ENCODE measurements around the gene NSD2.
A peak's percentile ranks its signal among the peaks of the same experiment; 100 is the strongest.
"Not testable (repeated sequence)": the region's sequence is repeated elsewhere in the genome, so short reads cannot be mapped to it uniquely, and the experiment has no call there.

The NSD2 gene

GRCh38 chr4:1842339-1842895, 28.8 kb upstream of the NSD2 start:
- no peak for DNase-seq (ENCODE audit: low read depth)

DNA sequence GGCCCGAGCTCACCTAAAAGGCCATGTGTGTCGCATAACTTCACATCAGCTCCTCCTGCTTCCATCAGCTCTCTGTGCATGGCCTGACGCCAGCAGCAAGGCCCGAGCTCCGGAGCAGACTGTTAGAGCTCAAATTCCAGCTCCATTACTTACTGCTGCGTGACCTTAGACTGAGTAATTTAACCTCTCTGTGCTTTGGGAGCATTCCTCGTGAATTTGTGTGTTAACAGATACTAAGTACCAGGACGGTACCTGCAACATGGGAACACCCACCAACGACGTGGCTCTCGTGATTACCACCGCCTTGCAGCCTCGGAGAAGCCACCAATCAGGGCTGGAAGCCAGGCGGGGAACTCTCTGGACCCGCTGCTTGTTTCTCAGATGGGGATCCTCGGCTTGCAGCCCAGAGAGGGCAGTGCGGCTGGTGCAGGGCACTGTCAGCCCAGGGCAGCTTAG, 28.2 kb upstream of the NSD2 start:
- DNase-seq (ENCODE audit: low read depth) = peak; percentile 51

- DNase-seq (ENCODE audit: low read depth) = peak; percentile 9
Measured at GRCh38 chr4:1843852-1844251, 27.3 kb upstream of the NSD2 start.

- DNase-seq (ENCODE audit: low read depth) = not testable (repeated sequence)
Measured at GRCh38 chr4:1844618-1845017, 26.6 kb upstream of the NSD2 start.

- DNase-seq (ENCODE audit: low read depth) = no peak
Measured at GRCh38 chr4:1846580-1846979, 24.6 kb upstream of the NSD2 start.

- DNase-seq (ENCODE audit: low read depth) = no peak
Measured at GRCh38 chr4:1850276-1850675, 20.9 kb upstream of the NSD2 start.

DNA sequence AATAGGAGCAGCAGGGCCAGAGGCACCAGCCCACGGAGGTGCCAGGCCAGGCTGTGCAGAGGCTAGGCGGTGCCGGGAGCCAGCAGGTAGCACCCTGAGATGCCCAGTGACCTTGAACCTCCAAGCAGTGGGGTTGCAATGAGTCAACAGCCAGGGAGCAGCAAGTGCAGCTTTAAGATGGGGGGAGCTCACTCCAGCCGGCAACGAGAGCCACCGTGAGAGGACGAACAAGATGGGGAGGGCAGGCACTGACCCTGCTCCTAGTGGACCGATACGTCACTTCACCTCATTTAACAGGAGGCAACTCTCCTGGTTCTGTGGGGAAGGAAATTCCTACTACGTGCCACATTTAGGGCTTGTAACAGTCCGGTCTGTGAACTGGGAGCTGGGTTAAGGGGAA, 20.0 kb upstream of the NSD2 start:
- DNase-seq (ENCODE audit: low read depth) = no peak

DNA sequence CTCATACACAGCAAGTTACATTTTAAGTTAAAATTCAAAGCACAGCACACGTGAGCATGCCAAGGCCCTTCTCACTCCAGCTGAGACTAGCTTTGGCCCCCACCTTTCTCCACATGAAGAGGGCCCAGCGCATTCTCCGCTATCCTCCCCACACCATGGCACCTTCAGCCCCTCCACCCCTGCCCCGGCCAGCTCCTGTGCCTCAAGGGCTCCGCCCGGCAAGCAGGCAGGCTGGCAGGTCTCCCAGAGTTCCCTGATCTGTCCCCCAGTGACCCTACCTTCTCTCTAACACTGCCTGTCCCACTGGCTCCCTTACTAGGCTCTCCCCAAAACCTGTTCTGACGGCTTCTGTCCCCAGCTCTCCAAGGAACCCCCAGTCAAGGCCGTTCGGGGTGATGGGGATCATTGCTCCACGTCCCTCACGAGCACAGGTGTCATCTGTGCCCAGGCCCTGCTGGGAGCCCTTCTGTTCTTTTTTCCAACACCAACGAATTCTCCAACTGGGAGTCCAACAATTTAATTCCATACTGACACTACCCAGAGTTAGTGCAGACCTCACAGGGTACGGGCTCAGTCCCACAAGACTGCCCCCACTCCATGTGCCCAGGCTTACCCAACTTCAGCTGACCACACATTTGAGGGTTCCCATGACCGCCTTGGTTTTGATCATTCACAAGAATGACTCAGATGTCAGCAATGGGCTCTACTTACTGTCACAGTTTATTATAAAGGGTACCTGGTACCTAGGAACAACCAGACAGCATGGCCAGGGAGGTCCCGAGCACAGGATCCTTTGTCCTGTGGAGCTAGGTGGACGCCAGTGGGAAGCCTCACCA, 19.4 kb upstream of the NSD2 start:
- DNase-seq (ENCODE audit: low read depth) = no peak

DNA sequence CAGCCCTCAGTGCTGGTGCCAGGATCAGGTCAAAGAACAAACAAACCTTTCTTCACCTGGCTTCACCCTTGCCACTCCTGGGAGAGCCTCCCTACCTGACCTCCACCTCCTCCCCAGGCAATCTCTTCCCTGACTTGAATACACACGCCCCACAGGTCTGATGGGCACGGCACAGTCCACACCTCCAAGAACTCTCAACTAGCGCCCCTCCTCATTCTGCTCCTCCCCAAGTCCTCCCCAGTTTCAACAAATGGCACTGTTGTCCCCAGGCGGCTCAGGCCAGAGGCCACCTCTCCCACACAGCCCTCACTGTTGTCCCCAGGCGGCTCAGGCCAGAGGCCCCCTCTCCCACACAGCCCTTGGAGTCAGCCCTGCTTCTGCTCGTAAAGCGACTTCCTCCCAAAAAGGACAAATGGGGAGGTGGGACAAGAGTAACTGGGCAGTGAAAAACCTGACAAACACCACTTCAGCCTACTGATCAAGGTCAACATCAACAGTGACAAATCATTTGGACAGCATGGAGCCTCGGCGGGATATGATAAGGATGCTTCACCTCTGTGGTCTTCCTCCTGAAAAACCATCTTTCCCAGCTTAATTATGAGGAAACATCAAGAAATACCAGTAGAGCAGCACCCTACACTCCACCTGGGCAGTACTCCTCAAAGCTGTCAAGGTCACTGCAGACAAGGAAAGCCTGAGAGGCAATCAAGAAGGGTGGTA, 18.1 kb upstream of the NSD2 start:
- DNase-seq (ENCODE audit: low read depth) = no peak

GRCh38 chr4:1854752-1855151, 16.4 kb upstream of the NSD2 start:
- DNase-seq (ENCODE audit: low read depth) = no peak

GRCh38 chr4:1855333-1856070, 15.7 kb upstream of the NSD2 start:
- no peak for DNase-seq (ENCODE audit: low read depth)

DNA sequence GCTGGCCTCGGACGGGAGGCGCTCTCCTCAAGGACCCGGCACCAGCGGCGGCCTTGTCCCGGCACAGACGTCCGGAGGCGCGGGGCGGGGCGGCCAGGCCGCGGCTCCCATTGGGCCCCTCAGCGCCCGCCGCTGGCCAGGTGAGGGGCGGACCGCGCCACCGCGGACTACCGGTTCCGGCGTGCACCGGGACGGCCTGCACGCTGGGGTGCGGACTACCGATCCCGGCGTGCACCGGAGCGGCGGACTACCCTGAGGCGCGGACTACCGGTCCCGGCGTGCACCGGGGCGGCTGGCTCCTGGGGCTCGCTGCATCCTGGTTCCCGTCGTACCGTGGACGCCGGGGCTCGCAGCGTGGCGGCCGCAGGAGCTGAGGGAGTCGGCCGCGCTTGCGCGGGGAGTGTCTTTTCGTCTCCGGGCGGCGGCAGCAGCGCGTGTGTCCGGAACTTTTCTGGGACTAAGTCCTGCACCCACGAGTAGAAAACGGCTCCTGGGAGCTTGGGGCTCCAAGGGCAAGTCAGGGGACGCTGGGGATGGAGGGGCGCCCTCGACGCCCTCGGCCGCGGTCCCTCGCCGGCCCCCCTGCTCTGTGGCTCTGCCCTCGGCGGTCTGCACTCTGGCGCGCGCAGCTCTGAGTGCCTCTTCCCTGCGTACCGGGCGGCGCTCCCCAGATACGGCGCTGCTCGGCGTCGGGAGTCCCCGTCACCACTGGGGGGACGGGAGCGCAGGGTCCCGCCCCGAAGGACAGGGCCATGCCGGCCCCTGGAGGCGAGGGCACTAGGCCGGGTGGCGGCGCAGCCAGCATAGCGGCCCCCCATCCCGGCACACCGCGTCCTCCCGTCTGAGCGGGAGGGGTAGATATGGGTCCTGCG, 14.9 kb upstream of the NSD2 start, which contains the start of gene LETM1:
Gene LETM1 (minus strand): TSS at position 86 of the 872 bp plus-strand sequence. CDS start 206 bp downstream, outside the sequence.
- peak; percentile 67 for DNase-seq (ENCODE audit: low read depth)

GRCh38 chr4:1856943-1857699, 14.1 kb upstream of the NSD2 start:
- DNase-seq (ENCODE audit: low read depth) = no peak

GRCh38 chr4:1857931-1858330, 13.3 kb upstream of the NSD2 start:
- DNase-seq (ENCODE audit: low read depth) = no peak

DNA sequence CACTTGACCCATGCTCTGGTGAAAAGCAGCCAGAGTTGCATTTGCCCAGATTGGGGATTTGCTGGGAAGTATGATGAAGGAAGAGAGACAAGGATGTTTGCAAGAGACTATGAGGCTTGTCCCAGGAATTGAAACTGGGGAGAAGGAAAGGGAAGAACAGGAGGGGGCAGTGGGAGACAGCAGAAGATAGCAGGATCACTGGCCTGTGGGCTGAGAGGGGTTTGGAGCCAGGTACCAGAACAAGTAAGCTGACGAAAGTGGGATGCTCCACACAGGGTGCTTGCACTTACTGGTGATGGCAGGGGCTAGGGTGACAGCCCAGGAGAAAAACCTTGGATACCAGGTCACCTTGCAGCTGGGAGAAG, 11.8 kb upstream of the NSD2 start:
- DNase-seq (ENCODE audit: low read depth) = no peak

DNA sequence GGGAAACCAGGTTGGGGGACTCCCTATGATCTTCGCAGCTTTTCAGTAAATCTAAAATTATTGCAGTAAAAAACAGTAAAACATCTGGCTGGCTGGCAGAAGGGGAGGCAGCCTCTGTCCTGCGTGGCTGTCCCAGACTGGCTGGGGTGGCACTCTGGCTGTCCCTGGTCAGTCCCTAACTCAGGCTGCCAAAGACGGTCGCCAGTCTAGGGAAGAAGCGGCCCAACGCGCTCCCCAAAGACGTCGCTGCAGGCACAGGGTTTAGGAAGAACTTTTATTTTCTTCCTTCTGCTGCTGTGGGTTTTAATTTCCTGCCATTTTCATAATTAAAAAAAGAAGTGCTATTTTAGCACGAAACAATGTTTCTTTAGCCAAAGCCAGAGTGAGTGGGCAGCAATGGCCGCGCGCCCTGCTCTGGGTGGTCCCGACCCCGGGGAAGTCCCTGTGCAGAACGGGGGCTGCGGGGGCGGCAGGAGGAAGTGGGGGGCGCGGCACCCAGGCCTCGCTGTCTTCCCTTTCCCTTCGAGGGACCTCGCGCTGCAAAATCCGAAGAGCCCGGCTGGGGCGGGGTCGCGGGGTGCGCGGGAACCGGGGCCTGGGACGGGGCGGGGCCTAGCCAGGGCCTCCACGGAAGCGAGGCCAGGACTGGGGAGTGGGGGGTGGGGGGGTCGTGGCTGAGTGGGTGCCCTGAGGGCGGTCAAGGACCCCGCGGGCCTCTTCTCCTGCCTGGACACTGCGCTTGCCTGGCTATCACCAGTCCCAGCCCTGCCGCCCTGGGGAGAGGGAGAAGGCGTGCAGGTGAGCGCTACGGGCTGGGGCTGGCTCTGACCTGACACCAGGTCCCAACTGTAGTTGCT, 8.9 kb upstream of the NSD2 start:
- DNase-seq (ENCODE audit: low read depth) = no peak

DNA sequence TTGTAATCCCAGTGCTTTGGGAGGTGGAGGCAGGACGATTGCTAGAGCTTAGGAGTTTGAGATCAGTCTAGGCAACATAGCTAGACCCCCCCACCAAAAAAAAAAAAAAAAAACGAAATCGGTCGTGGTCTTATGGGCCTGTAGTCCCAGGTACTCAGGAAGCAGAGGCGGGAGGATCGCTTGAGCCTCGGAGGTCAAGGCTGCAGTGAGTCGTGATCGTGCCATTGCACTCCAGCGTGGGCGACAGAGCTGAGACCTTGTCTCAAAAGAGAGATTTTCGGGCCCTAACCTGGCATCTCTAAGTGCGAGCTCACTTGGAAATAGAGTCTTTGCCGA, 8.3 kb upstream of the NSD2 start:
- no peak for DNase-seq (ENCODE audit: low read depth)

GRCh38 chr4:1863297-1864033, 7.7 kb upstream of the NSD2 start:
- DNase-seq (ENCODE audit: low read depth) = no peak
